Neural cell (in vitro differentiated cells): ENCODE data around the gene AK4.

ENCODE experiments used
- SMC3 ChIP-seq: fragments of 450-650 bp; conservative IDR thresholded peaks from 2 replicates; pipeline ENCODE4 v1.6.1; 2014; ENCODE audit warnings: antibody characterized with exemption, mild to moderate bottlenecking, moderate library complexity; ENCODE audit not compliant: poor library complexity
- TAF1 ChIP-seq: IDR thresholded peaks from 2 replicates; pipeline ENCODE4 v1.6.1; 2012; ENCODE audit warnings: low read depth
- TF ChIP-seq, protein P1 (sequence below): fragments of 450-650 bp; IDR thresholded peaks from 2 replicates; pipeline ENCODE4 v1.5.1; 2014; ENCODE audit warnings: antibody characterized with exemption, mild to moderate bottlenecking, moderate library complexity; ENCODE audit not compliant: poor library complexity, severe bottlenecking

- TF ChIP-seq, protein P1, sequence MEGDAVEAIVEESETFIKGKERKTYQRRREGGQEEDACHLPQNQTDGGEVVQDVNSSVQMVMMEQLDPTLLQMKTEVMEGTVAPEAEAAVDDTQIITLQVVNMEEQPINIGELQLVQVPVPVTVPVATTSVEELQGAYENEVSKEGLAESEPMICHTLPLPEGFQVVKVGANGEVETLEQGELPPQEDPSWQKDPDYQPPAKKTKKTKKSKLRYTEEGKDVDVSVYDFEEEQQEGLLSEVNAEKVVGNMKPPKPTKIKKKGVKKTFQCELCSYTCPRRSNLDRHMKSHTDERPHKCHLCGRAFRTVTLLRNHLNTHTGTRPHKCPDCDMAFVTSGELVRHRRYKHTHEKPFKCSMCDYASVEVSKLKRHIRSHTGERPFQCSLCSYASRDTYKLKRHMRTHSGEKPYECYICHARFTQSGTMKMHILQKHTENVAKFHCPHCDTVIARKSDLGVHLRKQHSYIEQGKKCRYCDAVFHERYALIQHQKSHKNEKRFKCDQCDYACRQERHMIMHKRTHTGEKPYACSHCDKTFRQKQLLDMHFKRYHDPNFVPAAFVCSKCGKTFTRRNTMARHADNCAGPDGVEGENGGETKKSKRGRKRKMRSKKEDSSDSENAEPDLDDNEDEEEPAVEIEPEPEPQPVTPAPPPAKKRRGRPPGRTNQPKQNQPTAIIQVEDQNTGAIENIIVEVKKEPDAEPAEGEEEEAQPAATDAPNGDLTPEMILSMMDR: no peak
- TF ChIP-seq SMC3 (no peak), TAF1 (no peak)
Measured at GRCh38 chr1:65164633-65165032, 16.6 kb downstream of the AK4 start.
